ENCODE results near the gene GABRB1.
"Not testable (repeated sequence)": the region's sequence is repeated elsewhere in the genome, so short reads cannot be mapped to it uniquely, and the experiment has no call there.

Gene GABRB1

DNA sequence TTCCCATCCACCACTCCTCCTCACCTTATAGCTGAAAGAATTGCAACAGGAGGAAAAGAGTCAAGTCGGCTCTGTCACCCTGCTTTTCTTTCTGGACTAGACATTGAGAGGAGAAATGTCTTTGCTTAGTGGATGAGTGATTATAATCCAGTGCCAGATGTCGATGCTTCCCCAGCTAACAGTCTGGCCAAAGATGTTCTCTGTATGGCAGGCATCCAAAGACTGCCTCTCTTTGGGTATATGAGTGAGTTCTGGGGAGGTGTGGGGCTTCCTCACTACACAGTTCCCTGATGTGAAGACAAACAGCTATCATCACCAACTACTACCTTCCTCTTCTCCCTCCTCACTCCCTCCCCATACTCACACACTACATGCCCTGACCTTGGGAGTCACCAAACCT lies 341.2 kb downstream of the GABRB1 start:
- no peak for DNase-seq
- intact Hi-C loops (cut with DNase I), result no loop called here

- intact Hi-C loops (cut with DNase I), result no loop called here
- DNase-seq, result no peak
These were observed 341.8 kb downstream of the GABRB1 start for GRCh38 chr4:47373174-47373573.

DNA sequence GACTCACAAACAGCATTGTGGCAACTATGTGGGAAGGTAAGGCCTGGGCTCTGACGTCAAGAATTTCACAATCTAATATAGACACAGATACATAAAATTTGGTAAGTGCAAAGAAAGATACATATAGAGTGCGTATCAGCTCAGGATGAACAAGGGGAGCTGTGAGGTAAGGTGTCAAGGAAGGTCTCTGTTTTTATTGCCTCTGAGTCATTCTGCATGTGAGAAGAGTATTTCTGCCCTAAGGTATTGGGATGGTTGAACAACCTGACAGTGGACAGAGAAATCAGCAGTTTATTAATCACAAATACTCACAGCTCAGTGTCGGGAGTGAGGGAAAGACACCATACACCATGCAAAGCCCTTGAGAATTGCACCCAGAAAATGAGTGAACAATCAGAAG lies 342.3 kb downstream of the GABRB1 start:
- intact Hi-C loops (cut with DNase I), result no loop called here
- no peak for DNase-seq

DNA sequence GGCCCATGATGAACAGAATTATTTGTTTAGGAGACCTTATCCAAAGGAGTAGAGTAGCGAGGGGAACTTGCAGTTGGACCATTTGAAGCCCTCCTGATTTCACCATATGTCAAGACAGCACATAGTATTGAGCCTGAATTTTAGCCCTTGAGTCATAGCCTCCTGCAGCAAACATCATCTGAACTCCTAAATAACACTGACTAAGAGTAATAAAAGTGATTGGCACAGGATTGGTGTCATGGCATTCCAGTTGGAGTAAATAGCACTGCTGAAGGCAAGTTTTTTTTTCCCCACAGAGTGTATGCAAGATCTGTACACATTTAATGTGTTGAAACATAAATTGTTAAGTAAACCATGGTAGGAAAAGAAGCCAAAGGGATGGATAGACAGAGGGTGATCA lies 343.1 kb downstream of the GABRB1 start:
- DNase-seq, result no peak
- intact Hi-C loops (cut with DNase I), result no loop called here

DNA sequence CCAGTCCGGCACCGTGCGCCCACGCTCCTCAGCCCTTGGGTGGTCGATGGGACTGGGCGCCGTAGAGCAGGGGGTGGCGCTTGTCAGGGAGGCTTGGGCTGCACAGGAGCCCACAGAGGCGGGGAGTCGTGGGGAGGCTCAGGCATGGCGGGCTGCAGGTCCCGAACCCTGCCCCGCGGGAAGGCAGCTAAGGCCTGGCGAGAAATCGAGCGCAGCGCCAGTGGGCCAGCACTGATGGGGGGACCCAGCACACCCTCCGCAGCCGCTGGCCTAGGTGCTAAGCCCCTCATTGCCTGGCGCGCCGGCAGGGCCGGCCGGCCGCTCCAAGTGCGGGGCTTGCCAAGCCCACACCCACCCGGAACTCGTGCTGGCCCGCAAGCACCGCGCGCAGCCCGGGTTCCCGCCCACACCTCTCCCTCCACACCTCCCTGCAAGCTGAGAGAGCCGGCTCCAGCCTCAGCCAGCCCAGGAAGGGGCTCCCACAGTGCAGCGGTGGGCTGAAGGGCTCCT lies 346.7 kb downstream of the GABRB1 start:
- intact Hi-C loops (cut with DNase I), result not testable (repeated sequence)
- peak in 2 of 10 donors; percentile 58 to 81 for DNase-seq

GRCh38 chr4:47381172-47381571 lies 349.8 kb downstream of the GABRB1 start:
- intact Hi-C loops (cut with DNase I), result loop anchor here (5.0 kb wide), 3 partner anchors 349 to 539 kb away; partner anchors contain the start of gene GABRB1

DNA sequence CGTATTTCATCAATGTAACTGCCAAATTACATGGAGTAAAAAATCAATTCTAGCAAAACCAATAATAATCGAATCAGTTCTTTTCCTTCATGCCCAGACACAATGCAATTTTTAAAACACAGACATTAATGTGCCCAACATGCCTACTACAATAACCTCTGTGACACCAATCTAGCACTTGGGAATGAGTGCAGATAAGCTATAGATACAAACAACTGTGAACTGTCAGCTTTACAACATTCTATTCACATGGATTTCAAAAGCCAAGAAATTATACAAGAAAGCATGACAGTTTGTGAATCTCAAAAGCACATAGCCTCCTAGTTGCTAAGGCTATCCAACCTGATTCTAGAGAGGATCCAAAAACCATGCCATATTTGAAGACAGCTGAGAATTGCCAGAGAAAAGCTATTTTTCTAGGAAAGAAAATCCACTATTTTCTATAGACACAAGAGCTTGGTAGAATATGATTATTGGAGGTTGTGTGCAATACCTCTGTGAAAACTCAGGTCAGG lies 351.5 kb downstream of the GABRB1 start:
- DNase-seq, result no peak
- intact Hi-C loops (cut with DNase I), result loop anchor here (5.0 kb wide), 3 partner anchors 351 to 541 kb away; partner anchors contain the start of gene GABRB1

More at GRCh38 chr4:47381172-47381571, 349.8 kb downstream of the GABRB1 start:
- DNase-seq, result no peak

DNA sequence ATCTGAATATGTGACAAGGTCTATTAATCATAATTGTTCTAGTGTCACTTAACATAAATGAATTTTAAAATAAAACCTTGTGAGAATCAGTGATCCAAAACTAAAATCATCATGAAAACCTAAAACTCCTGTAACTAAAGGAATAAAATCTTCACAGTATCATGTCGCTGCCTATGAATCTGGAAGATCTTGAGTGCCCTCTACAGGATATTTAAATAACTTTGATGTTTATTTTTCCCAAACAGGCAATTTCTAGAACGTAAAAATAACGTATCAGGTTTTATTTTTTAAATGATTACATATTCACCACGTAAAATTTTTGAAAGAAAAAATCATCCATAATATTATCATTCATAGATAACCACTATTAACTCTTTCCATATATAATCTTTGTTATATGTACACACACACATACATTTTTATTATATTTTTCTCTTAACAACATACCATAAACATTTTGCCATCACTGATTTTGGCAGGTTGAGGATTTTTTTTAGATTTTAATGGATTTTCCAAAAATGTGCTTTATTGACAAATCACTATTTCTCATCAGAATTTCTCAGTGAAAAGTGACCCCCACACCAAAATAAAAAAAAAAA lies 352.6 kb downstream of the GABRB1 start:
- DNase-seq, result no peak
- intact Hi-C loops (cut with DNase I), result loop anchor here (5.0 kb wide), 3 partner anchors 352 to 542 kb away; partner anchors contain the start of gene GABRB1

DNA sequence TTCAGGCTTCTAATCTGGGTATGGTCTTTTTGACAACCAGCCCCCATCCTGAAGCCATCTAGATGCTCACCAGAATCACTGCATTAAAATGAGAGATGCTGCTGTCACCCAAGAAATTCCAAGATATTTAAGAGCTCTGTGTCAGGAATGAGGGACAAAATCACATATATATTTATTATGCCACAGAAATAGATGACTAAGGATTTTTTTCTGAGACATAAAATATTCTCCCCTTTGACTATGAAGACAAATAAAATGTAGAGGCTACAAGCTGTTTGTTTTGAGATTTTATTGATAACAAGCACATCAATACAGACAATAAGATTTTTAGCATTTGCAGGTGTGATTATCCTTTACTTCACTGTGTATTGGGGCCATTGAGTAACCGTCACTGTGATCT lies 354.8 kb downstream of the GABRB1 start:
- DNase-seq, result no peak
- intact Hi-C loops (cut with DNase I), result no loop called here

- intact Hi-C loops (cut with DNase I), result no loop called here
These were observed 355.3 kb downstream of the GABRB1 start for GRCh38 chr4:47386561-47387235.

GRCh38 chr4:47390428-47391125 lies 359.2 kb downstream of the GABRB1 start:
- intact Hi-C loops (cut with DNase I), result no loop called here

More at GRCh38 chr4:47386561-47387235, 355.3 kb downstream of the GABRB1 start:
- no peak for DNase-seq

DNA sequence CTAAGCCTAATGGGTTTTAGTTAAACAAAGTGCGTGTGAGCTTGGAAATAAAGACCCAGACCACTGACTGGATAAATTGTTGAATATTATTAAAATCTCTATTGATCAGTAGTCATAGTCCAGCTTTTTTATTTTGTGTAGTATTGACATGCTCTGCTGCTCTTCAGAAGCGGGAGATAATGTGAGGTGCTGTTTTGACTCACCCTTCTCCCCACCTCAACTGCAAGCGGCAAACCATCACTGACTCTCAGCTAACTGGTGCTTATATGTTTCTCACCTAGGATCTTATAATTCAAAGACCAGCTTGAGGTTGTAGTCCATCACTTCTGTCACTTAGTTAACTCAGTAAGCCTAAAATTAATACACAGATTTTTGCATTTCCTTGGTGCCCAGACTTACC lies 359.9 kb downstream of the GABRB1 start:
- intact Hi-C loops (cut with DNase I), result no loop called here
- no peak for DNase-seq

More at GRCh38 chr4:47390428-47391125, 359.2 kb downstream of the GABRB1 start:
- DNase-seq, result peak in 1 of 10 donors; percentile 32

DNA sequence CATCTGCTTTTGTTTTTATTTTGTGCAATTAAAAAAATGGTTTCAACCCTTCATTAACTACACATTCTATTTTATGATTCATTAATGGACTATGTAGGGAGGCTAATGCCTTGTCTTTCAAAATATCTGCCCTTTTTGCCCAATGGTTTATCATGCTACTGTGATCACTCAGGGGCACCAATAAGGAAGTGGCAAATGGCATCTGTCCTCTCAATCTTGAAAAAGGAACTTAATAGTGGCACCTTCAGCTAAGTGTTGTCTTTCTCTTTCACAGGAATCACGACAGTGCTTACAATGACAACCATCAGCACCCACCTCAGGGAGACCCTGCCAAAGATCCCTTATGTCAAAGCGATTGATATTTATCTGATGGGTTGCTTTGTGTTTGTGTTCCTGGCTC lies 375.0 kb downstream of the GABRB1 start:
- intact Hi-C loops (cut with DNase I), result no loop called here
- no peak for DNase-seq

- no peak for DNase-seq
- intact Hi-C loops (cut with DNase I), result no loop called here
These were observed 378.9 kb downstream of the GABRB1 start for GRCh38 chr4:47410271-47410670.

- intact Hi-C loops (cut with DNase I), result no loop called here
- no peak for DNase-seq
These were observed 382.2 kb downstream of the GABRB1 start for GRCh38 chr4:47413521-47413920.

DNA sequence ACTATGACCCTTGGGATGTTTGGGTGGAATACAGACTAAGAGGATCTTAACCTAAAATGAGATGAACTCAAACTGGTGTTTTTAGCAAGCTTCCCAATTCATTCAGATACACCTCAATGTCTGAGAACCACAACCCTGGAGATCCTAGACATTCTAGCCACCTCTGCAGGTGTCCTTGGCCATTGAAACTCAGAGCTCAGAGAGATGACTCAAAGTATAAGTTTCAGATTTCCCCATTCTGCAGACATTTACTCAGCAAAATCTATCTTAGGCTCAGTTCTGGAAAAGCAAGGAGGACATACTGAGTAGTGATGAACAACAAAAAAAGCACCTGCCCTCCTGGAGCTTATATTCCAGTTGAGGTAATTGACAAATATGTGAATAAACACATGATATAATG lies 384.4 kb downstream of the GABRB1 start:
- intact Hi-C loops (cut with DNase I), result no loop called here
- DNase-seq, result no peak

DNA sequence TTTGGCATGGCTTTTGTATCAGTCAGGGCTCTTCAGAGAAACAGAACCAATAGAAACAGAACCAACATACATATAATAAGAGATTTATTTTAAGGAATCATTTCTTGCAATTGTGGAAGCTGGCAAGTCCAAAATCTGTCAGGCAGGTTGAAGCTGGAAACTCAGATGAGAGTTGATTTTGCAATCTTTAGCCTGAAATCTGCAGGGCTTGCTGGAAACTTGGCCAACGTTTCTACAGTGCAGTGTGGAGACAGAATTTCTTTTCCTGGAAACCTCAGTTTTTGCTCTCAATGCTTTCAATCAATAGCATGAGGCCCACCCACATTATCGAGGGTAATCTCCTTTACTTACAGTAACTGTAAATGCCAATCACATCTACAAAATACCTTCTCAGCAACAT lies 386.8 kb downstream of the GABRB1 start:
- intact Hi-C loops (cut with DNase I), result no loop called here
- DNase-seq, result no peak

GRCh38 chr4:47419296-47419695 lies 387.9 kb downstream of the GABRB1 start:
- intact Hi-C loops (cut with DNase I), result no loop called here
- no peak for DNase-seq

- DNase-seq, result peak in 1 of 10 donors; percentile 74
- intact Hi-C loops (cut with DNase I), result no loop called here
These were observed 394.3 kb downstream of the GABRB1 start for GRCh38 chr4:47425628-47426027.

GRCh38 chr4:47427935-47428334 lies 396.6 kb downstream of the GABRB1 start:
- intact Hi-C loops (cut with DNase I), result no loop called here

DNA sequence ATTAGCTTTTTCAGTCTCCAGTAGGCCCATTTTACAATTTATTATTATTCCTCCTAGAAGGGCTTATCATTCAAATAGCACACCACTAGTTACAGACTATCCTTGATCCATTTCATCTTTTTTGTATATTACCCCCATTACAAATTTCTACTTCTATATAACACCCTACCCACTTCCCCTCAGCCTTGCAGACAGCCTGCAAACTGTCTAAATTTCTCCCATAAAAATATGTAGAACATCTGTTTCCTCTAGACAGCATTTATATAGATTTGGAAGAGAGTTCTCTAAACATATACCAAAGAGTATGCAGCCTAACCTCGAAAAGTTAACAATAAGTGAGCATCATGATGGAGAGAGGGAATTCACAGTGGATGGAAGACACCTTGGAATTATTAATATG lies 401.4 kb downstream of the GABRB1 start:
- intact Hi-C loops (cut with DNase I), result no loop called here
- DNase-seq, result no peak

More at GRCh38 chr4:47427935-47428334, 396.6 kb downstream of the GABRB1 start:
- DNase-seq, result no peak
